K562 (cell line): ENCODE measurements around the gene IZUMO4. TPM values are rescaled to one million over a fixed set of nuclear protein-coding genes. Genes with fewer than 3 reads are reported as not detected.

Source experiments
- ATAC-seq: fragments of 200-7000 bp; cut with Tn5 transposase; 3 replicates; pipeline ENCODE4 v1.9.1; 2020; ENCODE audit warnings: moderate library complexity
- BruUV-seq: library from RNA; stranded (reverse); fragments of 400-500 nt; replicated peaks from 2 replicates; lab custom pipeline; 2021; lab: Mats Ljungman, UMichigan
- CTCF ChIA-PET: fragments of 300-600 bp; formaldehyde crosslinking; extraction: SDS; loops from one replicate; lab custom pipeline; 2021; ENCODE audit warnings: low intra/inter-chr PET ratio; lab: Yijun Ruan, JAX
- POLR2A ChIA-PET: fragments of 300-600, 350-650 bp; sonication (Branson Sonifier 250); formaldehyde crosslinking; extraction: SDS; loops from one replicate; lab custom pipeline; 2021; ENCODE audit warnings: antibody characterized with exemption, inconsistent platforms; lab: Yijun Ruan, JAX
- DNase-seq, 4 experiments: peaks; one replicate each; pipeline versions ENCODE4 v3.0.0 to v3.0.0-alpha.2; 2011 to 2018; ENCODE audit warnings: low spot score in 3 of 4, mixed read lengths in 3 of 4; ENCODE audit errors: extremely low read depth in 1 of 4
- FAIRE-seq: peaks from 2 replicates; lab custom pipeline; 2011; peaks lifted over from hg19 to GRCh38; lab: Jason Lieb, UNC
- H2AFZ ChIP-seq: 2 replicates; pipeline ENCODE4 v1.6.0; 2011; ENCODE audit warnings: low read depth, low read length, control low read depth, inconsistent platforms
- H3K27ac ChIP-seq: fragments of 200-600 bp; 3 replicates; pipeline ENCODE4 v1.8.0; 2011; ENCODE audit warnings: low read depth, mild to moderate bottlenecking, control low read depth, inconsistent platforms, low read length, moderate library complexity, mixed read lengths; ENCODE audit errors: extremely low read depth
- H3K27me3 ChIP-seq, 2 experiments: fragments of 300-600 bp in 1 of 2; 2 replicates in 1 of 2; 3 replicates in 1 of 2; pipeline versions ENCODE4 v1.6.0 to v1.8.0; 2011; ENCODE audit warnings: inconsistent platforms in 2 of 2, low read length in 2 of 2, mild to moderate bottlenecking in 1 of 2, mixed read lengths in 1 of 2, moderate library complexity in 1 of 2; ENCODE audit not compliant: control insufficient read depth in 2 of 2, insufficient read depth in 2 of 2
- H3K36me3 ChIP-seq: fragments of 300-600 bp; 3 replicates; pipeline ENCODE4 v1.8.0; 2011; ENCODE audit warnings: mild to moderate bottlenecking, low read length, inconsistent platforms; ENCODE audit not compliant: control insufficient read depth, insufficient read depth
- H3K4me1 ChIP-seq, 2 experiments: fragments of 200-600 bp in 1 of 2; replicated peaks in 1 of 2; 2 replicates in 1 of 2; 3 replicates in 1 of 2; pipeline versions ENCODE4 v1.5.1 to v1.8.0; 2011; ENCODE audit warnings: inconsistent platforms in 2 of 2, low read length in 2 of 2, mild to moderate bottlenecking in 1 of 2, mixed read lengths in 1 of 2, moderate library complexity in 1 of 2; ENCODE audit not compliant: control insufficient read depth in 2 of 2, insufficient read depth in 2 of 2
- H3K4me2 ChIP-seq: 2 replicates; pipeline ENCODE4 v1.6.1; 2011; ENCODE audit warnings: low read length, control low read depth, inconsistent platforms, mixed read lengths; ENCODE audit not compliant: insufficient read depth
- H3K4me3 ChIP-seq: fragments of 200-600 bp; sonication (generic), shearing (Covaris generic); 2 replicates; pipeline ENCODE4 v1.5.1; 2016; ENCODE audit warnings: control low read depth, inconsistent platforms
- H3K79me2 ChIP-seq: fragments of 200-600 bp; 3 replicates; pipeline ENCODE4 v1.8.0; 2011; ENCODE audit warnings: low read length, inconsistent platforms; ENCODE audit not compliant: control insufficient read depth, insufficient read depth
- H3K9ac ChIP-seq, 2 experiments: 2 replicates each; pipeline versions ENCODE4 v1.6.0 to v1.6.1; 2011; ENCODE audit warnings: low read depth in 2 of 2, low read length in 2 of 2, control low read depth in 1 of 2, inconsistent platforms in 1 of 2, mild to moderate bottlenecking in 1 of 2, mixed read lengths in 1 of 2; ENCODE audit not compliant: insufficient read depth in 1 of 2
- H3K9me1 ChIP-seq: one replicate; pipeline ENCODE4 v1.6.0; 2011; ENCODE audit warnings: inconsistent platforms, mild to moderate bottlenecking, low read length, moderate library complexity; ENCODE audit not compliant: control insufficient read depth, insufficient read depth
- H3K9me3 ChIP-seq: replicated peaks from 2 replicates; pipeline ENCODE4 v1.5.1; 2011; ENCODE audit warnings: low read depth, low read length, inconsistent platforms; ENCODE audit not compliant: control insufficient read depth, insufficient read depth
- H4K20me1 ChIP-seq: replicated peaks from 2 replicates; pipeline ENCODE4 v1.6.1; 2011; ENCODE audit warnings: low read length, inconsistent platforms, mixed read lengths; ENCODE audit not compliant: control insufficient read depth, insufficient read depth
- CREB3L1 ChIP-seq: fragments of 450-650 bp; IDR thresholded peaks from 2 replicates; pipeline ENCODE4 v1.6.1; 2014; ENCODE audit warnings: low read depth, mild to moderate bottlenecking, moderate library complexity, borderline replicate concordance
- DMBX1 ChIP-seq: fragments of 250-450 bp; sonication (Bioruptor Pico); IDR thresholded peaks from 2 replicates; pipeline ENCODE4 v1.8.0; 2022; ENCODE audit warnings: inconsistent platforms, mild to moderate bottlenecking, moderate library complexity, borderline replicate concordance
- EGR1 ChIP-seq: fragments of 450-650 bp; conservative IDR thresholded peaks from 2 replicates; pipeline ENCODE4 v1.6.1; 2017; ENCODE audit warnings: mild to moderate bottlenecking
- FOXA3 ChIP-seq, 2 experiments: fragments of 450-650 bp in 1 of 2; sonication (generic) in 1 of 2; formaldehyde crosslinking; IDR thresholded peaks in 1 of 2; conservative IDR thresholded peaks in 1 of 2; 2 replicates each; pipeline versions ENCODE4 v1.4.0 to v1.8.0; 2020 to 2022; ENCODE audit warnings: mild to moderate bottlenecking in 2 of 2, missing genetic modification reagents in 1 of 2
- HINFP ChIP-seq: fragments of 450-650 bp; conservative IDR thresholded peaks from 2 replicates; pipeline ENCODE4 v1.6.1; 2016; ENCODE audit warnings: missing genetic modification characterization, low read depth, mild to moderate bottlenecking, control low read depth, missing compliant biosample characterization
- HNRNPK ChIP-seq: fragments of 200-400 bp; formaldehyde crosslinking; IDR thresholded peaks from one replicate; pipeline ENCODE4 v1.6.1; 2018; ENCODE audit warnings: mild to moderate bottlenecking, low read depth, low read length; ENCODE audit not compliant: poor library complexity, severe bottlenecking
- KAT2B ChIP-seq: IDR thresholded peaks from one replicate; pipeline ENCODE4 v1.6.1; 2012; ENCODE audit warnings: low read depth, mild to moderate bottlenecking, control low read depth, inconsistent platforms, low read length, moderate library complexity
- NR2C2 ChIP-seq, 2 experiments: fragments of 200-800 bp in 1 of 2; sonication (Bioruptor generic) in 1 of 2; sonication (generic) in 1 of 2; formaldehyde crosslinking in 1 of 2; IDR thresholded peaks; 2 replicates each; pipeline versions ENCODE4 v1.6.1 to v1.8.0; 2016 to 2022; ENCODE audit warnings: mild to moderate bottlenecking in 1 of 2, missing compliant biosample characterization in 1 of 2, missing genetic modification characterization in 1 of 2, missing genetic modification reagents in 1 of 2
- NR4A1 ChIP-seq, 2 experiments: fragments of 250-450 bp in 1 of 2; fragments of 450-650 bp in 1 of 2; sonication (Bioruptor Pico) in 1 of 2; IDR thresholded peaks; 2 replicates each; pipeline versions ENCODE4 v1.4.0 to v1.6.1; 2016 to 2020; ENCODE audit warnings: mild to moderate bottlenecking in 2 of 2, missing compliant biosample characterization in 1 of 2, missing genetic modification characterization in 1 of 2, moderate library complexity in 1 of 2
- TAF15 ChIP-seq: fragments of 200-400 bp; formaldehyde crosslinking; IDR thresholded peaks from 2 replicates; pipeline ENCODE4 v1.6.1; 2017; ENCODE audit warnings: mild to moderate bottlenecking, low read depth, low read length, moderate library complexity
- YBX1 ChIP-seq: fragments of 450-650 bp; IDR thresholded peaks from 2 replicates; pipeline ENCODE4 v1.7.1; 2016; ENCODE audit warnings: mild to moderate bottlenecking
- ZBTB33 ChIP-seq: sonication (generic); formaldehyde crosslinking; IDR thresholded peaks from 2 replicates; pipeline ENCODE4 v1.8.1; 2023; ENCODE audit warnings: mild to moderate bottlenecking, missing genetic modification reagents
- ZBTB7A ChIP-seq: IDR thresholded peaks from 2 replicates; pipeline ENCODE4 v1.6.1; 2011; ENCODE audit warnings: low read depth, mild to moderate bottlenecking, low read length, moderate library complexity, borderline replicate concordance; ENCODE audit not compliant: control insufficient read depth
- ZNF449 ChIP-seq: fragments of 250-450 bp; sonication (Bioruptor Pico); IDR thresholded peaks from 2 replicates; pipeline ENCODE4 v1.8.0; 2022; ENCODE audit warnings: moderate library complexity, mild to moderate bottlenecking, inconsistent platforms
- WGBS: fragments of 100-300 bp; shearing (Covaris generic); methylation state at CpG from one replicate; pipeline ENCODE4 v1.1.6; 2016; ENCODE audit warnings: low coverage, mixed read lengths; ENCODE audit not compliant: insufficient coverage; ENCODE audit errors: missing lambda C conversion rate; 5-methylcytosine and 5-hydroxymethylcytosine counted together
- in situ Hi-C: fragments of 300-500 bp; cut with MboI; formaldehyde crosslinking; loops from 4 replicates; pipeline ENCODE4 v1.15.0; 2018; ENCODE audit warnings: inconsistent platforms, mixed read lengths
- intact Hi-C: fragments of 100-400 bp; cut with micrococcal nuclease; formaldehyde crosslinking; loops from 2 replicates; pipeline ENCODE4 v1.14.2; 2022
- polyA plus RNA-seq, 8 experiments: library from polyadenylated mRNA; depleted of rRNA in 4 of 8; stranded (reverse) in 5 of 8; unstranded in 3 of 8; fragments of >200 nt; fragmentation: Nextera tagmentation in 2 of 8; fragmentation: Illumina TruSeq in 1 of 8; extraction: Ambion mirVana in 2 of 8; extraction: Trizol in 1 of 8; gene quantifications; 2 replicates each; pipeline versions ENCODE4 v1.2.1 to v1.2.3, GENCODE V29; 2011 to 2014; ENCODE audit warnings: inconsistent platforms in 1 of 8, missing spikeins in 1 of 8
- total RNA-seq, 7 experiments: library from RNA; depleted of rRNA in 6 of 7; stranded (reverse); fragments of >200 nt in 6 of 7; fragmentation: Illumina TruSeq in 2 of 7; extraction: Trizol in 2 of 7; gene quantifications; 2 replicates each; pipeline versions ENCODE4 v1.2.1 to v1.2.3, GENCODE V29; 2011 to 2021; ENCODE audit warnings: low replicate concordance in 1 of 7

The IZUMO4 gene
- total and polyA plus RNA-seq, 9 of the 15 experiments (the other 6 are each of a cell fraction or from before 2014, with no cell fraction given), result 0.07 to 3.9 (median 1.2) TPM

GRCh38 chr19:2056837-2057192, 39.9 kb upstream of the IZUMO4 start:
- BruUV-seq, result no TSS peak
- no peaks in the 10 kb centered on the region for H3K36me3 ChIP-seq
- ATAC-seq, result no peak
- peak overlapping the region; percentile 32 to 79; a peak in 3 of 4 replicates for H3K9ac ChIP-seq
- H3K27ac ChIP-seq, result peak overlapping the region; percentile 100
- no peaks in the 10 kb centered on the region for H4K20me1 ChIP-seq
- no peak for DNase-seq
- no peak overlapping the region for H3K4me3 ChIP-seq
- WGBS, result 23% methylated on average over 5 of the region's 5 CpGs
- intact Hi-C loops, result no loop called here
- in situ Hi-C loops, result no loop called here
- H3K27me3 ChIP-seq, result no peaks in the 10 kb centered on the region
- H2AFZ ChIP-seq, result peak overlapping the region; percentile 70; the same call in 1 of the 2 replicates
- H3K79me2 ChIP-seq, result peaks cover 13% of the 10 kb centered on the region
- CTCF ChIA-PET, result no interaction called here
- peaks cover 56 to 84% of the 10 kb centered on the region in 2 experiments for H3K4me1 ChIP-seq
- POLR2A ChIA-PET, result interaction anchor here (1.0 to 1.7 kb wide), 3 partner anchors 9 to 16 kb away, joined by 4 to 7 read pairs (median 4); no protein-coding TSS in a partner anchor
- no peaks in the 10 kb centered on the region for H3K9me3 ChIP-seq
- FAIRE-seq, result no peak
- H3K4me2 ChIP-seq, result peak overlapping the region; percentile 45; the same call in 1 of the 2 replicates
- no peaks in the 10 kb centered on the region for H3K9me1 ChIP-seq
- TF ChIP-seq ZBTB7A, result peak; percentile 40; the same call in 1 of the 2 replicates
- TF ChIP-seq ZNF449 (CRISPR knock-in tag), result no peak
- no peak for TF ChIP-seq NR2C2 (CRISPR knock-in tag; IDR thresholded peaks at IDR 0.05)
- 0 out of 2 replicates have a peak, but pooled peaks have one; percentile 10 for TF ChIP-seq NR2C2 (tag; IDR thresholded peaks at IDR 0.05)
- TF ChIP-seq DMBX1 (CRISPR knock-in tag), result 0 out of 2 replicates have a peak, but pooled peaks have one; percentile 69
- TF ChIP-seq NR4A1 (CRISPR knock-in tag; IDR thresholded peaks at IDR 0.05), result no peak
- TF ChIP-seq NR4A1 (tag; IDR thresholded peaks at IDR 0.05), result peak; percentile 36; the same call in 1 of the 2 replicates
- TF ChIP-seq KAT2B, result no peak
- no peak for TF ChIP-seq YBX1
- TF ChIP-seq CREB3L1, result no peak
- TF ChIP-seq HINFP (tag), result peak; percentile 50; the same call in 1 of the 2 replicates
- peak; percentile 51 for TF ChIP-seq EGR1
- peak; percentile 3 for TF ChIP-seq HNRNPK
- TF ChIP-seq ZBTB33 (CRISPR knock-in tag), result peak; percentile 12; the same call in 1 of the 2 replicates
- no peak for TF ChIP-seq TAF15
- TF ChIP-seq FOXA3 (CRISPR knock-in tag; conservative IDR thresholded peaks at IDR 0.05 in 1 of 2, IDR thresholded peaks at IDR 0.05 in 1 of 2), result no peak
